ENCODE data around the gene AJAP1. TPM values are rescaled to one million over a fixed set of nuclear protein-coding genes. Genes with fewer than 3 reads are reported as not detected.

AJAP1 gene
- total RNA-seq, 1 donor from 2014 or later: 0.26 TPM

DNA sequence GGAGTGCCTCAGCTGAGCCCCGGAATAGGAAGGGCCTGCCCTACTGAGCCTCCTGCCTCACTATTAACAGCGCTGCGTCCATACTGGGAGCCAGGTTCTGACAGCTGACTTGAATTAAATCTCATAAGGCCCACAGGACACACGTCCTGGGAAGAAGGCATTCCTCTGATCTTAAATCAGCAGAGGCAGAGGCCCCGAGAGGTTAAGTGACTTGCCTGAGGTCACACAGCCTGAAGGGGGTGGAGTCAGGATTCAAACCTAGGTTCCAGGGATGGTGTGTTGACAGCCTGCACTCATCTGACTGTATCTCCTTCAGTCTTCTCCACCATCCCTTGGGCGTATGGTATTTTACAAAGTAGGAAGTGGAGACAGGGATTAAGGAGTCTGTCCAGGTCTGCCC lies 79.8 kb downstream of the AJAP1 start:
- Histone ChIP-seq H3K27me3 (ENCODE audit: control insufficient read depth, insufficient read depth, low read length) (no peaks in the 10 kb centered on the region), H3K4me3 (ENCODE audit: low read depth, low read length) (no peak overlapping the region), H3K36me3 (ENCODE audit: control insufficient read depth, insufficient read depth, low read length) (no peaks in the 10 kb centered on the region)
- no peak for DNase-seq (ENCODE audit: low read depth)
- no peak for FAIRE-seq
- TF ChIP-seq, protein P1, sequence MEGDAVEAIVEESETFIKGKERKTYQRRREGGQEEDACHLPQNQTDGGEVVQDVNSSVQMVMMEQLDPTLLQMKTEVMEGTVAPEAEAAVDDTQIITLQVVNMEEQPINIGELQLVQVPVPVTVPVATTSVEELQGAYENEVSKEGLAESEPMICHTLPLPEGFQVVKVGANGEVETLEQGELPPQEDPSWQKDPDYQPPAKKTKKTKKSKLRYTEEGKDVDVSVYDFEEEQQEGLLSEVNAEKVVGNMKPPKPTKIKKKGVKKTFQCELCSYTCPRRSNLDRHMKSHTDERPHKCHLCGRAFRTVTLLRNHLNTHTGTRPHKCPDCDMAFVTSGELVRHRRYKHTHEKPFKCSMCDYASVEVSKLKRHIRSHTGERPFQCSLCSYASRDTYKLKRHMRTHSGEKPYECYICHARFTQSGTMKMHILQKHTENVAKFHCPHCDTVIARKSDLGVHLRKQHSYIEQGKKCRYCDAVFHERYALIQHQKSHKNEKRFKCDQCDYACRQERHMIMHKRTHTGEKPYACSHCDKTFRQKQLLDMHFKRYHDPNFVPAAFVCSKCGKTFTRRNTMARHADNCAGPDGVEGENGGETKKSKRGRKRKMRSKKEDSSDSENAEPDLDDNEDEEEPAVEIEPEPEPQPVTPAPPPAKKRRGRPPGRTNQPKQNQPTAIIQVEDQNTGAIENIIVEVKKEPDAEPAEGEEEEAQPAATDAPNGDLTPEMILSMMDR (IDR thresholded peaks at IDR 0.05; ENCODE audit: insufficient read depth, low read length, severe bottlenecking): no peak

DNA sequence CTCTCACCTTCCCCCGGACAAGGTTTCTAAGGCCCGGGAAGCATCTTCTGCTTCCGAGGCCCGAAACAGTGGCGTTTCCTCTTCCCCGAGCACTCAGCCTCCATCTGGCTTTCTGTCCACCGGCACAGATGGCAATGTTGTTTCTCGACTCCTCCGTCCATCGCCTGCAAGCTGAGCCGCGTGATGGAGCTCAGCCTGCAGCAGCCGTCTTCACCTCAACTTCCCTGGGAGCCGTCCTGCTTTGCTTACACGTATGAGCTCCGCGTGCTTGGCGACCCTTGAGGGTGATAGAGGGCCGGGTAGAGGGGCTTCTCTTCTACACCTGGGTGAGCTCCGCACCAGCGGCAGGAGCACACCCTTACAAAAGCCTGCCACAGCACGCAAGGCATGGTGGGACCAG lies 80.4 kb downstream of the AJAP1 start:
- H3K36me3 ChIP-seq (ENCODE audit: control insufficient read depth, insufficient read depth, low read length): no peaks in the 10 kb centered on the region
- H3K27me3 ChIP-seq (ENCODE audit: control insufficient read depth, insufficient read depth, low read length): no peaks in the 10 kb centered on the region
- TF ChIP-seq, protein P1 (IDR thresholded peaks at IDR 0.05; ENCODE audit: insufficient read depth, low read length, severe bottlenecking): no peak
- DNase-seq (ENCODE audit: low read depth): no peak
- no peak for FAIRE-seq
- no peak overlapping the region for H3K4me3 ChIP-seq (ENCODE audit: low read depth, low read length)

DNA sequence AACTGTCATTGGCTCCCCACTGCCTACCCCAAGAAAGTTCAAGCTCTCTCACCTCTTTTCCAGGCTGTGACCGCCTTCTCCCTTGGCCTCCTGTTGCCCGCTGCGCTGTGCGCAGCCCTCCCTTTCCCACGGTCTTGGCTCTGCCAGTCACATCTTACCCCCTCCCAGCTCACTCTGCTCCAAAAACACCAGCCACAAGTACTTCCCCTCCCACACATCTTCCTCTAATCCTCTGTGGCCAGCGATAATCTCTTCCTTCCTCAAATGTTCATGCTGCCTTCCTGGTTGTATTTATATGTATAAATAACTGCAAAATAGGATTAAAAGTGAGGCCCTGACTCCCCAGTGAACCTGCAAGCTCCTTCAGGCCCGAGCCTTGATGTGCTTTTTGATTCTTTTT lies 81.8 kb downstream of the AJAP1 start:
- H3K4me3 ChIP-seq (ENCODE audit: low read depth, low read length): no peak overlapping the region
- DNase-seq (ENCODE audit: low read depth) (no peak), FAIRE-seq (no peak)
- no peaks in the 10 kb centered on the region for H3K36me3 ChIP-seq (ENCODE audit: control insufficient read depth, insufficient read depth, low read length)
- H3K27me3 ChIP-seq (ENCODE audit: control insufficient read depth, insufficient read depth, low read length): no peaks in the 10 kb centered on the region
- TF ChIP-seq, protein P1 (IDR thresholded peaks at IDR 0.05; ENCODE audit: insufficient read depth, low read length, severe bottlenecking): no peak

DNA sequence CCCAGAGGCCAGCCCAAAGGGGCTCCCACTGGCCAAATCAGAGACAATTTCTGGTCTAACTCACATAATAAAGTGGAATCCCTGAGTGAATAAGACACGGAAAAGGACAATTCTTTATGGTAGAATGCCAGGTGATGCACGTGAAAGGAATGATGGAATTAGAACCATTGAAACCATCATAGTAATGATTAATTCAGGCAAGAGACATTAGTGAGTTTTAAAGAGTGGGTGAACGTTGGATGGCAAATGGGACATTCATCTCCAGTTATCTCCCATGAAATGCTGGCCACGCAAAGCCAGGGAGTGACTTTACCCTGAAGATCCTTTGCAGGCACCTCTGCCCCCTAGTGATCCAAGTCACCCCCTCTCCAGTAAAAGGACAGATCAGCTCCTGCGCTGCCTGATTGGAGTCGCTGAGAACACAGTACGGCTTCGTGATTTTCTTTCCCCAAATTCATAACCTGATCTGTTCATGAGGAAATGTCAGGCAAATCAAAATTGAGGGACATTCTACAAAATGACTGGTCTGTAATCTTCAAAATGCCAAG lies 87.5 kb downstream of the AJAP1 start:
- no peak for DNase-seq (ENCODE audit: low read depth)
- Histone ChIP-seq H3K36me3 (ENCODE audit: control insufficient read depth, insufficient read depth, low read length) (no peaks in the 10 kb centered on the region), H3K4me3 (ENCODE audit: low read depth, low read length) (no peak overlapping the region), H3K27me3 (ENCODE audit: control insufficient read depth, insufficient read depth, low read length) (no peaks in the 10 kb centered on the region)
- TF ChIP-seq, protein P1 (IDR thresholded peaks at IDR 0.05; ENCODE audit: insufficient read depth, low read length, severe bottlenecking): no peak
- FAIRE-seq: no peak

DNA sequence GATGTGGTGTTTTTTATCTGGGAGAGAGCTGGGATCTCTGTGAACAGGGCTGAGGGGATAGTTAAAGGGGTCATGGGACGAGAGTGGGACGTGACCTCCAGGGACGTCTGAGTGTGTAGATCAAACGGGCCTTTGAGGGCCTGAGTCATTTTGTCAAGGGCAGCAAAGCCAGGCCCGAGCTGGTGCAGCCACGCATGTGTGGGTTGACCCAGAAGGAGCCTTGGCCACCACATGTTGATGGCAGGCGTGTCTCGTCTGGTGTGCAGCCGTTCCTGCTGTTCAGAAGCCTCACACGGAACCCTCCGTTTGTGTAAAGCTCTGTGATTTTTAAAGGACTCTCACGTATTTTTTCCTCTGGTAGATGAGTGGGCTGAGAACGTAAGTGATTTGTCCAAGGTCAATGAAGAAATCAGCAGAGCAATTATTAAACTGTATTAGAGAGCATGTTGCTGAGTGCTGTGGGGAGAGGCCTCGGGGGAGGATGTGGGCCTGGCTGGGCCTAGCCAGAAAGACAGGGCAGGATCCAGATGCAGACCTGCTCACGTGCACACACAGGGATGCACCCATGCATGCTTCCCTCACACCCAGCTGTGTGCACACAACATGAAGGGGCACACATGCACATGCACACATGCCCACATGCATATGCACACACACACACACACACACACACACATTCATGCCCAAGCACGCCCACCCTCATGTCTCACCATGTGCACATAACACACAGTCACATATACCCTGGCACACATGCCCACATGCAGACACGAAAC lies 89.8 kb downstream of the AJAP1 start:
- no peaks in the 10 kb centered on the region for H3K36me3 ChIP-seq (ENCODE audit: control insufficient read depth, insufficient read depth, low read length)
- peak; percentile 58 for FAIRE-seq

More for the DNA sequence above, 89.8 kb downstream of the AJAP1 start:
- TF ChIP-seq, protein P1 (IDR thresholded peaks at IDR 0.05; ENCODE audit: insufficient read depth, low read length, severe bottlenecking): no peak
- Histone ChIP-seq H3K4me3 (ENCODE audit: low read depth, low read length) (no peak overlapping the region), H3K27me3 (ENCODE audit: control insufficient read depth, insufficient read depth, low read length) (no peaks in the 10 kb centered on the region)
- no peak for DNase-seq (ENCODE audit: low read depth)
